Measurements from ENCODE around the gene SERPINE2. TPM values are rescaled to one million over a fixed set of nuclear protein-coding genes. Genes with fewer than 3 reads are reported as not detected.
A peak's percentile ranks its signal among the peaks of the same experiment; 100 is the strongest.

The SERPINE2 gene
- total RNA-seq, 1 experiment from 2014 or later, result 380 TPM

GRCh38 chr2:224041554-224041953, 2.5 kb upstream of the SERPINE2 start:
- intact Hi-C loops (cut with micrococcal nuclease; ENCODE audit: unreplicated experiment), result loop anchor here (2.0 to 5.0 kb wide), 2 partner anchors 61 to 95 kb away; no protein-coding TSS in a partner anchor
- no peak overlapping the region for H3K27ac ChIP-seq (ENCODE audit: low read depth, low read length, poor library complexity, severe bottlenecking)
- TF ChIP-seq CTCF (conservative IDR thresholded peaks at IDR 0.05; ENCODE audit: low read depth, low read length), result no peak
- TF ChIP-seq EZH2 (IDR thresholded peaks at IDR 0.05; ENCODE audit: borderline replicate concordance, low read depth, low read length, poor library complexity, severe bottlenecking), result no peak
- no peaks in the 10 kb centered on the region for H3K36me3 ChIP-seq (ENCODE audit: insufficient read depth, low read length, poor library complexity, severe bottlenecking)
- H3K27me3 ChIP-seq (replicated peaks; ENCODE audit: insufficient read depth, low read depth, low read length, poor library complexity), result no peaks in the 10 kb centered on the region
- no TSS peak for BruUV-seq (replicated peaks)
- ChIA-PET CTCF (no interaction called here), POLR2A (ENCODE audit: low non-redundant PET) (no interaction called here)
- H3K4me3 ChIP-seq (ENCODE audit: low read depth, low read length, poor library complexity, severe bottlenecking), result no peak overlapping the region
- no peak for DNase-seq (ENCODE audit: low spot score)
- peaks cover 38% of the 10 kb centered on the region for H3K4me1 ChIP-seq (ENCODE audit: insufficient read depth, low read length, poor library complexity, severe bottlenecking)
- H3K9me3 ChIP-seq (ENCODE audit: low read depth, low read length, poor library complexity, severe bottlenecking), result no peaks in the 10 kb centered on the region

- CTCF ChIA-PET, result no interaction called here
- Histone ChIP-seq H3K9me3 (ENCODE audit: low read depth, low read length, poor library complexity, severe bottlenecking) (no peaks in the 10 kb centered on the region), H3K27me3 (replicated peaks; ENCODE audit: insufficient read depth, low read depth, low read length, poor library complexity) (no peaks in the 10 kb centered on the region), H3K4me3 (ENCODE audit: low read depth, low read length, poor library complexity, severe bottlenecking) (no peak overlapping the region), H3K4me1 (ENCODE audit: insufficient read depth, low read length, poor library complexity, severe bottlenecking) (peaks cover 44% of the 10 kb centered on the region), H3K36me3 (ENCODE audit: insufficient read depth, low read length, poor library complexity, severe bottlenecking) (no peaks in the 10 kb centered on the region), H3K27ac (ENCODE audit: low read depth, low read length, poor library complexity, severe bottlenecking) (no peak overlapping the region)
- POLR2A ChIA-PET (ENCODE audit: low non-redundant PET), result no interaction called here
- intact Hi-C loops (cut with micrococcal nuclease; ENCODE audit: unreplicated experiment), result loop anchor here (2.0 to 5.0 kb wide), 2 partner anchors 62 to 96 kb away; no protein-coding TSS in a partner anchor
- DNase-seq (ENCODE audit: low spot score), result no peak
- BruUV-seq (replicated peaks), result no TSS peak
- no peak for TF ChIP-seq CTCF (conservative IDR thresholded peaks at IDR 0.05; ENCODE audit: low read depth, low read length)
- no peak for TF ChIP-seq EZH2 (IDR thresholded peaks at IDR 0.05; ENCODE audit: borderline replicate concordance, low read depth, low read length, poor library complexity, severe bottlenecking)
Measured at GRCh38 chr2:224040753-224041152, 1.7 kb upstream of the SERPINE2 start.

DNA sequence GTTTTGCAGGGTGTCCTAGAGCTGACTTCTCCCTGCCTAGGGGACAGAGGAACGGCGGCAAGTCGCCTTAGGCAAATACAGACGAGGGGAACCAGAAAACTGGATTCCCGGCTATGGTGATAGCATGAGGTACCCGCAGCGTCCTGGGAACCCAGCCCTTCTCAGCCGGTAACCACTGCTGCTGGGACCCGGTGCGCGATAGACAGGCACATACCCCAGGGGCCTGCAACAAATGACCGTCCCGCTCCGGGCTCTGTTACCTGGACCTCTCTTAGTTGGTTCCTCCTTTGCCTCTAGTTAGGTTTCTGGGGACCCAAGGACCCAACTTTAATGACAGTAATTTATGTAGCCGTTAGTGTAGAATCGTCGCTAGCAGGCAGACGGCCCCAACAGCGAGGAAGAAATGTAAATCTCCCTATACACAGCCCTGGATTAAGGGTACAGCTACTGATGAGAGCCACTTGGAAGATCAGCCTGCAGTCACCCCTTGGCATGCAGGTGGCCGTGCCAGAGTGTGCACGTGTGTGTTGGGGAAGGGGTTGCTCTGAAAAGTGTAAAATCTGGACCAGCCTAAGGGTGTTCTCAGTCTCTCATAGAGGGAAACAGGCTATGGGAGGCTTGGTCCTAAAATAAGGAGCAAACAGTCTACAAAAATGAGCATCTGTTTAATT, 819 bp upstream of the SERPINE2 start:
- peak overlapping the region; percentile 87 for H3K4me3 ChIP-seq (ENCODE audit: low read depth, low read length, poor library complexity, severe bottlenecking)
- intact Hi-C loops (cut with micrococcal nuclease; ENCODE audit: unreplicated experiment), result loop anchor here (2.0 to 5.0 kb wide), 3 partner anchors 62 to 243 kb away; no protein-coding TSS in a partner anchor
- TSS peak; percentile 78 for BruUV-seq (replicated peaks)
- POLR2A ChIA-PET (ENCODE audit: low non-redundant PET), result no interaction called here
- DNase-seq (ENCODE audit: low spot score), result peak; percentile 35
- no peaks in the 10 kb centered on the region for H3K9me3 ChIP-seq (ENCODE audit: low read depth, low read length, poor library complexity, severe bottlenecking)
- peaks cover 45% of the 10 kb centered on the region for H3K4me1 ChIP-seq (ENCODE audit: insufficient read depth, low read length, poor library complexity, severe bottlenecking)
- H3K27me3 ChIP-seq (replicated peaks; ENCODE audit: insufficient read depth, low read depth, low read length, poor library complexity), result no peaks in the 10 kb centered on the region
- CTCF ChIA-PET, result interaction anchor here (1.5 kb wide), 1 partner anchor 47 kb away, joined by 6 read pairs; no protein-coding TSS in a partner anchor
- no peaks in the 10 kb centered on the region for H3K36me3 ChIP-seq (ENCODE audit: insufficient read depth, low read length, poor library complexity, severe bottlenecking)
- no peak for TF ChIP-seq CTCF (conservative IDR thresholded peaks at IDR 0.05; ENCODE audit: low read depth, low read length)
- TF ChIP-seq EZH2 (IDR thresholded peaks at IDR 0.05; ENCODE audit: borderline replicate concordance, low read depth, low read length, poor library complexity, severe bottlenecking), result no peak
- H3K27ac ChIP-seq (ENCODE audit: low read depth, low read length, poor library complexity, severe bottlenecking), result peak overlapping the region; percentile 65

Data from A673 (cell line).